Astrocyte (in vitro differentiated cells and primary cell): ENCODE measurements around the gene F12. TPM values are rescaled to one million over a fixed set of nuclear protein-coding genes. Genes with fewer than 3 reads are reported as not detected.

Experiments used
- DNase-seq: peaks from one replicate; pipeline ENCODE4 v3.0.0-alpha.2; 2010; ENCODE audit warnings: low read depth
- FAIRE-seq: peaks from 2 replicates; lab custom pipeline; 2011; peaks lifted over from hg19 to GRCh38; lab: Jason Lieb, UNC
- H2AFZ ChIP-seq: 2 replicates; pipeline ENCODE4 v1.6.0; 2012; ENCODE audit warnings: low read depth, low read length, inconsistent platforms
- H3K27ac ChIP-seq: 2 replicates; pipeline ENCODE4 v1.5.1; 2011; ENCODE audit warnings: low read depth, low read length, inconsistent platforms
- H3K27me3 ChIP-seq: 2 replicates; pipeline ENCODE4 v1.6.0; 2011; ENCODE audit warnings: low read length, inconsistent platforms; ENCODE audit not compliant: insufficient read depth
- H3K36me3 ChIP-seq: 2 replicates; pipeline ENCODE4 v1.5.1; 2011; ENCODE audit warnings: low read length, inconsistent platforms; ENCODE audit not compliant: insufficient read depth
- H3K4me1 ChIP-seq: 2 replicates; pipeline ENCODE4 v1.5.1; 2011; ENCODE audit warnings: low read length, inconsistent platforms; ENCODE audit not compliant: insufficient read depth
- H3K4me2 ChIP-seq: 2 replicates; pipeline ENCODE4 v1.6.0; 2012; ENCODE audit warnings: low read length, inconsistent platforms
- H3K4me3 ChIP-seq: 2 replicates; pipeline ENCODE4 v1.5.1; 2011; ENCODE audit warnings: low read depth, mild to moderate bottlenecking, low read length, inconsistent platforms; ENCODE audit not compliant: insufficient read depth
- H3K79me2 ChIP-seq: 2 replicates; pipeline ENCODE4 v1.6.0; 2012; ENCODE audit warnings: mild to moderate bottlenecking, low read length, inconsistent platforms; ENCODE audit not compliant: insufficient read depth
- H3K9ac ChIP-seq: 2 replicates; pipeline ENCODE4 v1.6.0; 2012; ENCODE audit warnings: mild to moderate bottlenecking, low read length, inconsistent platforms
- H3K9me3 ChIP-seq: 2 replicates; pipeline ENCODE4 v1.5.1; 2012; ENCODE audit warnings: low read depth, mild to moderate bottlenecking, low read length, inconsistent platforms; ENCODE audit not compliant: insufficient read depth
- H4K20me1 ChIP-seq: 2 replicates; pipeline ENCODE4 v1.6.0; 2012; ENCODE audit warnings: low read length, inconsistent platforms; ENCODE audit not compliant: insufficient read depth
- H3K27ac Mint-ChIP-seq: one replicate; pipeline ENCODE4 v1.8.0; 2021; ENCODE audit warnings: mild to moderate bottlenecking, mixed read lengths; ENCODE audit not compliant: unreplicated experiment
- H3K27me3 Mint-ChIP-seq: one replicate; pipeline ENCODE4 v1.8.0; 2021; ENCODE audit warnings: low read depth, mixed read lengths; ENCODE audit not compliant: unreplicated experiment
- H3K36me3 Mint-ChIP-seq: one replicate; pipeline ENCODE4 v1.8.0; 2021; ENCODE audit warnings: low read depth, mixed read lengths; ENCODE audit not compliant: unreplicated experiment
- H3K4me1 Mint-ChIP-seq: one replicate; pipeline ENCODE4 v1.8.0; 2021; ENCODE audit warnings: low read depth, mixed read lengths; ENCODE audit not compliant: unreplicated experiment
- H3K4me3 Mint-ChIP-seq: one replicate; pipeline ENCODE4 v1.8.0; 2021; ENCODE audit warnings: mild to moderate bottlenecking, moderate library complexity, mixed read lengths; ENCODE audit not compliant: unreplicated experiment
- H3K9me3 Mint-ChIP-seq: one replicate; pipeline ENCODE4 v1.8.0; 2021; ENCODE audit warnings: mild to moderate bottlenecking, mixed read lengths; ENCODE audit not compliant: unreplicated experiment
- EZH2 ChIP-seq: IDR thresholded peaks from 2 replicates; pipeline ENCODE4 v1.6.1; 2012; ENCODE audit warnings: mild to moderate bottlenecking, low read length, inconsistent platforms; ENCODE audit not compliant: insufficient read depth
- total RNA-seq: library from RNA; stranded (reverse); gene quantifications from 2 replicates; pipeline ENCODE4 v1.2.1, GENCODE V29; 2021
- TF ChIP-seq, protein P1 (sequence below): IDR thresholded peaks from 2 replicates; pipeline ENCODE4 v1.5.1; 2011; ENCODE audit warnings: low read depth, mild to moderate bottlenecking, inconsistent platforms, low read length, moderate library complexity; ENCODE audit not compliant: insufficient read depth

F12 gene
- total RNA-seq, 1 donor from 2014 or later: 3.0 TPM

DNA sequence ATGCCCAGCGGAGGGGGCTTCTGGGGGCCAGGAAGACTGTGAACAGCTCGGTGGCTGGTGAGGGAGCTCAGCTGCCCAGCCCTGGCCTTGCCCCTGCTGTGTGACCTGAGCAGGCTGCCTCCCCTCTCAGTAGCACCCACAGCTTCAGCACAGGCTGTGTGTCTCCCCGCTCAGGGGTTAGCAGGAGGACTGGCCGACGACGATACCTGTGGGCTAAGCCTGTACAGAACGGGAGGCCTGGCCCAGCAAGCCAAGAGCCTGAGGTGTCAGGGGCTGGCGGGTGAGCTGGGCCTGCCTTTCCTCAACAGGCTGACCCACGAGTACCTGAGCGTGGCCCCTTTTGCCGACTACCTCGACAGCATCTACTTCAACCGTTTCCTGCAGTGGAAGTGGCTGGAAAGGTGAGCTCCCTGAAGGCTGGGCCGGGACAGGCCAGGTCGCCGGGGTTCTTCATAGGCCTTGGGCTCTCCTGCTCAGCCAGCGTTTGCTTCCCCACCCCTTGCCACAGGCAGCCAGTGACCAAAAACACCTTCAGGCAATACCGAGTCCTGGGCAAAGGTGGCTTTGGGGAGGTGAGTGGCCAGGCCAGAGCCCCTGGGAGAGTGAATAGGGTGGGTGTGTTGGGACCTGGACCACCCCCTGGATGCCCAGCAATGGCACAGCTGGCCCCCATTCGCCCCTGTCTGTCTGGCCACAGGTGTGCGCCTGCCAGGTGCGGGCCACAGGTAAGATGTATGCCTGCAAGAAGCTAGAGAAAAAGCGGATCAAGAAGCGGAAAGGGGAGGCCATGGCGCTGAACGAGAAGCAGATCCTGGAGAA, 23.7 kb upstream of the F12 start:
- H3K27ac ChIP-seq: no peak overlapping the region
- no peaks in the 10 kb centered on the region for H3K4me1 ChIP-seq
- Mint-ChIP-seq H3K36me3 (peaks cover 15% of the 10 kb centered on the region), H3K27me3 (no peaks in the 10 kb centered on the region), H3K4me3 (no peak overlapping the region), H3K4me1 (peaks cover 9% of the 10 kb centered on the region), H3K9me3 (no peaks in the 10 kb centered on the region), H3K27ac (no peak overlapping the region)
- H2AFZ ChIP-seq: no peak overlapping the region
- H3K4me3 ChIP-seq: no peak overlapping the region
- DNase-seq (no peak), FAIRE-seq (no peak)
- H4K20me1 ChIP-seq: peaks cover 33% of the 10 kb centered on the region
- no peak overlapping the region for H3K4me2 ChIP-seq
- TF ChIP-seq, protein P1, sequence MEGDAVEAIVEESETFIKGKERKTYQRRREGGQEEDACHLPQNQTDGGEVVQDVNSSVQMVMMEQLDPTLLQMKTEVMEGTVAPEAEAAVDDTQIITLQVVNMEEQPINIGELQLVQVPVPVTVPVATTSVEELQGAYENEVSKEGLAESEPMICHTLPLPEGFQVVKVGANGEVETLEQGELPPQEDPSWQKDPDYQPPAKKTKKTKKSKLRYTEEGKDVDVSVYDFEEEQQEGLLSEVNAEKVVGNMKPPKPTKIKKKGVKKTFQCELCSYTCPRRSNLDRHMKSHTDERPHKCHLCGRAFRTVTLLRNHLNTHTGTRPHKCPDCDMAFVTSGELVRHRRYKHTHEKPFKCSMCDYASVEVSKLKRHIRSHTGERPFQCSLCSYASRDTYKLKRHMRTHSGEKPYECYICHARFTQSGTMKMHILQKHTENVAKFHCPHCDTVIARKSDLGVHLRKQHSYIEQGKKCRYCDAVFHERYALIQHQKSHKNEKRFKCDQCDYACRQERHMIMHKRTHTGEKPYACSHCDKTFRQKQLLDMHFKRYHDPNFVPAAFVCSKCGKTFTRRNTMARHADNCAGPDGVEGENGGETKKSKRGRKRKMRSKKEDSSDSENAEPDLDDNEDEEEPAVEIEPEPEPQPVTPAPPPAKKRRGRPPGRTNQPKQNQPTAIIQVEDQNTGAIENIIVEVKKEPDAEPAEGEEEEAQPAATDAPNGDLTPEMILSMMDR: no peak
- no peak for TF ChIP-seq EZH2
- no peaks in the 10 kb centered on the region for H3K27me3 ChIP-seq
- peaks cover 4% of the 10 kb centered on the region for H3K36me3 ChIP-seq
- H3K9ac ChIP-seq: no peak overlapping the region
- H3K9me3 ChIP-seq: no peaks in the 10 kb centered on the region
- H3K79me2 ChIP-seq: peaks cover 25% of the 10 kb centered on the region

DNA sequence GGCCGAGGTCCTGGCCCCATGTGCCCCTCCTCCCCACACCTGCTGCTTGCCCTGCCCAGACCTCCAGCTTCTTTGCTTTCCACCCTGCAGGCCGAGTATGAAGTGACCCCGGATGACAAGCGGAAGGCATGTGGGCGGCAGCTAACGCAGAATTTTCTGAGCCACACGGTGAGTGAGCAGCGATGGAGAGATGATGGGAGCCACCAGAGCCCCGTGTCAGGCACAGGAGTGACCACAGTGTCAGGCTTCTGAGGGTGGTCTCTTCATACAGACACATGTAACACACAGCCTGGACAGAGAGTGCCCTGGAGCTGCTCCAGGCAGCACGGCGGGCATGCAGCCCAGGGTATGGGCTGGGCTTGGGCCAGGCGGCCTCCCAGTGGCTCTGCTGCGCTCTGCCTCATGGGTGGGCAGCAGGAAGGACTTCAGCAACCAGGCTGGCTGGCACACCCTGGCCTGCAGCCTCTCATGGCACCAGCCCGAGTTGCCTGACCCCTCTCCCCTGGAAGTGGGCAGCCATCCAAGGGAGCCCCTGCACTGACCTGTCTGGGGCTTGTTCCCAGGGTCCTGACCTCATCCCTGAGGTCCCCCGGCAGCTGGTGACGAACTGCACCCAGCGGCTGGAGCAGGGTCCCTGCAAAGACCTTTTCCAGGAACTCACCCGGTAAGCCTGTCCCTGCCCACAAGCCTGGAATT, 22.9 kb upstream of the F12 start:
- Mint-ChIP-seq H3K27me3 (no peaks in the 10 kb centered on the region), H3K36me3 (peaks cover 11% of the 10 kb centered on the region), H3K9me3 (no peaks in the 10 kb centered on the region), H3K4me3 (no peak overlapping the region), H3K27ac (no peak overlapping the region), H3K4me1 (peaks cover 9% of the 10 kb centered on the region)
- FAIRE-seq (no peak), DNase-seq (no peak)
- Histone ChIP-seq H3K36me3 (peaks cover 4% of the 10 kb centered on the region), H3K4me3 (no peak overlapping the region), H3K4me2 (no peak overlapping the region), H2AFZ (no peak overlapping the region), H3K9me3 (no peaks in the 10 kb centered on the region), H3K27ac (no peak overlapping the region), H3K27me3 (no peaks in the 10 kb centered on the region), H3K9ac (no peak overlapping the region), H3K4me1 (peaks cover 6% of the 10 kb centered on the region), H4K20me1 (peaks cover 41% of the 10 kb centered on the region), H3K79me2 (peaks cover 32% of the 10 kb centered on the region)
- TF ChIP-seq, protein P1: no peak
- TF ChIP-seq EZH2: no peak
